Smooth muscle cell (in vitro differentiated cells): ENCODE measurements around the gene SART1. TPM values are rescaled to one million over a fixed set of nuclear protein-coding genes. Genes with fewer than 3 reads are reported as not detected.

Experiments
- DNase-seq: peaks from one replicate; lab custom pipeline; 2025; ENCODE audit not compliant: unreplicated experiment; lab: John Stamatoyannopoulos, UW
- H2AFZ ChIP-seq: fragments of 200-600 bp; sonication (generic); 2 replicates; pipeline ENCODE4 v1.6.0; 2016; ENCODE audit warnings: antibody characterized with exemption, low read depth, mild to moderate bottlenecking
- H3F3A ChIP-seq: fragments of 200-600 bp; sonication (generic); 2 replicates; pipeline ENCODE4 v1.6.0; 2017; ENCODE audit warnings: antibody characterized with exemption, low read depth
- H3K27ac ChIP-seq: fragments of 200-600 bp; sonication (generic); 2 replicates; pipeline ENCODE4 v1.5.1; 2016; ENCODE audit warnings: low read depth, mild to moderate bottlenecking
- H3K27me3 ChIP-seq: fragments of 200-600 bp; sonication (generic); 2 replicates; pipeline ENCODE4 v1.6.1; 2016; ENCODE audit warnings: low read depth, mild to moderate bottlenecking
- H3K36me3 ChIP-seq: fragments of 200-600 bp; sonication (generic); 2 replicates; pipeline ENCODE4 v1.5.1; 2016; ENCODE audit warnings: low read depth
- H3K4me1 ChIP-seq: fragments of 200-600 bp; sonication (generic); 2 replicates; pipeline ENCODE4 v1.5.1; 2016; ENCODE audit warnings: low read depth
- H3K4me2 ChIP-seq: fragments of 200-600 bp; sonication (generic); 2 replicates; pipeline ENCODE4 v1.6.0; 2016; ENCODE audit warnings: mild to moderate bottlenecking
- H3K4me3 ChIP-seq: fragments of 200-600 bp; sonication (generic); 2 replicates; pipeline ENCODE4 v1.5.1; 2016; ENCODE audit warnings: mild to moderate bottlenecking
- H3K79me2 ChIP-seq: fragments of 200-600 bp; sonication (generic); 2 replicates; pipeline ENCODE4 v1.6.0; 2016; ENCODE audit warnings: low read depth, mild to moderate bottlenecking
- H3K9ac ChIP-seq: fragments of 200-600 bp; sonication (generic); 2 replicates; pipeline ENCODE4 v1.6.0; 2016; ENCODE audit warnings: low read depth
- H3K9me3 ChIP-seq: fragments of 200-600 bp; sonication (generic); replicated peaks from 2 replicates; pipeline ENCODE4 v1.5.1; 2016; ENCODE audit warnings: low read depth
- H4K20me1 ChIP-seq: fragments of 200-600 bp; sonication (generic); 2 replicates; pipeline ENCODE4 v1.6.0; 2016; ENCODE audit warnings: low read depth
- WGBS: methylation state at CpG from one replicate; pipeline ENCODE4 v1.1.7; 2016; ENCODE audit warnings: low lambda C conversion rate; 5-methylcytosine and 5-hydroxymethylcytosine counted together
- polyA plus RNA-seq: library from polyadenylated mRNA; unstranded; fragments of >200 nt; fragmentation: Nextera tagmentation; extraction: Ambion mirVana; gene quantifications from 2 replicates; pipeline ENCODE4 v1.2.1, GENCODE V29; 2016
- total RNA-seq: library from RNA; depleted of rRNA; stranded (reverse); fragments of >200 nt; gene quantifications from 2 replicates; pipeline ENCODE4 v1.2.3, GENCODE V29; 2014
- TF ChIP-seq, protein P1 (sequence below): fragments of 200-600 bp; sonication (generic); IDR thresholded peaks from 2 replicates; pipeline ENCODE4 v1.5.1; 2017; ENCODE audit warnings: borderline replicate concordance, mild to moderate bottlenecking, antibody characterized with exemption; ENCODE audit not compliant: insufficient read depth, poor library complexity, severe bottlenecking

The SART1 gene
- total and polyA plus RNA-seq, 2 experiments from 2014 or later = 22.5 to 62.5 TPM

DNA sequence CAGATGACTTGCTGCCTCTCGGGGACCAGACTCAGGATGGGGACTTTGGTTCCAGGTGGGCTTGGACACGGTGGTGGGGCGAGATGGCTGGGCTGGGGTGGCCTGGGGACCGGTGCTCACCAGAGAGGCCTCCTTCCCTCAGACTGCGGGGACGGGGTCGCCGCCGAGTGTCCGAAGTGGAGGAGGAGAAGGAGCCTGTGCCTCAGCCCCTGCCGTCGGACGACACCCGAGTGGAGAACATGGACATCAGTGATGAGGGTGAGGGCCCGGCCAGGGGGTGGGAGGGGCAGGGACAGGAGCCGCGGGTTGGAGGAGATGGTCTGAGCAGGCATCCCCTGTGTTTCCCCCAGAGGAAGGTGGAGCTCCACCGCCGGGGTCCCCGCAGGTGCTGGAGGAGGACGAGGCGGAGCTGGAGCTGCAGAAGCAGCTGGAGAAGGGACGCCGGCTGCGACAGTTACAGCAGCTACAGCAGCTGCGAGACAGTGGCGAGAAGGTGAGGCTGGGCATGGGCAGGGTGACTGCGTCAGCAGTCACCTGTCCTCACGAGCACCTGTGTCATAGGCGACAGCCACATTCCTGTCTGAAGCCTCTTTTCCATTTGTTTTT lies 5.9 kb downstream of the SART1 start:
- Histone ChIP-seq H3K4me1 (peaks cover 9% of the 10 kb centered on the region), H3F3A (no peaks in the 10 kb centered on the region), H3K4me3 (no peak overlapping the region), H2AFZ (no peak overlapping the region), H3K36me3 (no peaks in the 10 kb centered on the region), H3K9me3 (no peaks in the 10 kb centered on the region), H3K4me2 (no peak overlapping the region), H3K27me3 (no peaks in the 10 kb centered on the region), H3K79me2 (peaks cover 18% of the 10 kb centered on the region), H4K20me1 (peaks cover 4% of the 10 kb centered on the region), H3K9ac (no peak overlapping the region), H3K27ac (no peak overlapping the region)
- no peak for DNase-seq
- TF ChIP-seq, protein P1, sequence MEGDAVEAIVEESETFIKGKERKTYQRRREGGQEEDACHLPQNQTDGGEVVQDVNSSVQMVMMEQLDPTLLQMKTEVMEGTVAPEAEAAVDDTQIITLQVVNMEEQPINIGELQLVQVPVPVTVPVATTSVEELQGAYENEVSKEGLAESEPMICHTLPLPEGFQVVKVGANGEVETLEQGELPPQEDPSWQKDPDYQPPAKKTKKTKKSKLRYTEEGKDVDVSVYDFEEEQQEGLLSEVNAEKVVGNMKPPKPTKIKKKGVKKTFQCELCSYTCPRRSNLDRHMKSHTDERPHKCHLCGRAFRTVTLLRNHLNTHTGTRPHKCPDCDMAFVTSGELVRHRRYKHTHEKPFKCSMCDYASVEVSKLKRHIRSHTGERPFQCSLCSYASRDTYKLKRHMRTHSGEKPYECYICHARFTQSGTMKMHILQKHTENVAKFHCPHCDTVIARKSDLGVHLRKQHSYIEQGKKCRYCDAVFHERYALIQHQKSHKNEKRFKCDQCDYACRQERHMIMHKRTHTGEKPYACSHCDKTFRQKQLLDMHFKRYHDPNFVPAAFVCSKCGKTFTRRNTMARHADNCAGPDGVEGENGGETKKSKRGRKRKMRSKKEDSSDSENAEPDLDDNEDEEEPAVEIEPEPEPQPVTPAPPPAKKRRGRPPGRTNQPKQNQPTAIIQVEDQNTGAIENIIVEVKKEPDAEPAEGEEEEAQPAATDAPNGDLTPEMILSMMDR = no peak
- over 99% methylated on average over 30 of the region's 30 CpGs for WGBS

- WGBS = 96% methylated on average over 15 of the region's 15 CpGs
- Histone ChIP-seq H3K4me2 (no peak overlapping the region), H2AFZ (no peak overlapping the region), H3F3A (no peaks in the 10 kb centered on the region), H3K27me3 (no peaks in the 10 kb centered on the region), H4K20me1 (no peaks in the 10 kb centered on the region), H3K4me1 (no peaks in the 10 kb centered on the region), H3K9me3 (no peaks in the 10 kb centered on the region), H3K79me2 (peaks cover 4% of the 10 kb centered on the region), H3K27ac (no peak overlapping the region), H3K9ac (no peak overlapping the region), H3K36me3 (no peaks in the 10 kb centered on the region), H3K4me3 (no peak overlapping the region)
- no peak for DNase-seq
- TF ChIP-seq, protein P1 = no peak
Observed at GRCh38 chr11:65968600-65969482, 7.3 kb downstream of the SART1 start.

GRCh38 chr11:65972116-65972515 lies 10.6 kb downstream of the SART1 start:
- Histone ChIP-seq H3K4me2 (no peak overlapping the region), H3K27me3 (no peaks in the 10 kb centered on the region), H3F3A (no peaks in the 10 kb centered on the region), H4K20me1 (no peaks in the 10 kb centered on the region), H3K9ac (no peak overlapping the region), H3K79me2 (no peaks in the 10 kb centered on the region), H3K9me3 (no peaks in the 10 kb centered on the region), H3K36me3 (no peaks in the 10 kb centered on the region), H3K27ac (no peak overlapping the region), H3K4me1 (no peaks in the 10 kb centered on the region), H3K4me3 (no peak overlapping the region), H2AFZ (no peak overlapping the region)
- WGBS = 97% methylated on average over 8 of the region's 8 CpGs
- TF ChIP-seq, protein P1 = no peak
- no peak for DNase-seq
